ENCODE data around the gene ATG14. TPM values are rescaled to one million over a fixed set of nuclear protein-coding genes. Genes with fewer than 3 reads are reported as not detected.

Gene ATG14
- total RNA-seq, 2 donors from 2014 or later: 5.7 to 6.4 TPM

- Mint-ChIP-seq H3K4me1 (ENCODE audit: low read depth) (peaks cover 31% of the 10 kb centered on the region), H3K4me3 (no peak overlapping the region), H3K27me3 (ENCODE audit: low read depth) (no peaks in the 10 kb centered on the region), H3K9me3 (no peaks in the 10 kb centered on the region), H3K27ac (no peak overlapping the region), H3K36me3 (ENCODE audit: insufficient read depth in 2 of 2) (no peaks in the 10 kb centered on the region)
- DNase-seq (no peak), ATAC-seq (replicated peaks in 1 of 2) (no peak)
These were observed 35.2 kb upstream of the ATG14 start for GRCh38 chr14:55446833-55447232.

DNA sequence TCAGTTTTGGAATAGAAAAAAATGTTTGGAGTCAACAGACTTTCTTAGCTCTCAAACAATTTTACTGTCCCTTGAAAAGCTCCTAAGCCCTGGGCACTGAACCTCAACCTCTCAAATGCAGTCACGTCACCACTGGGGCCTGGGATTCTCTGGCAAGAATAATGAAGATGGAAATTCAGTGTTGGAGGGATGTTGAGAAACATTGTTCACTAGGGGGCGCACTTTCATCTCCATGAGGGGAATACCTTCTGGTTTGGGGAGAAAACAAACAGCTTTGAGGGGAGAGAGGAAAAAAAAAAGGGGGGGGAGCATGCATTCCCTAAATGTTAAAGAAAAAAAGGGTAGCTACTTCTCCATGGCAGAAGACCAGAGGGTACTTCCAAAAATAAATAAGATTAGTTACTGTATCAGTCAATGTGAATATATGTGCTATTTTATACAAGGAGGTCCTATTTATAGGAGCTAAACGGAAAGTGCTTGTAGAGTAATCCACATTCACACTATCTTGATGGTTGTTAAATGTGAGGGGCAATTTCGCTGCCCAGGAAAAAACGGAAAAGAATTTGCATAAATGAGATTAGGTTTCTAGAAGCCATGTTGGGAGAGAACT is 34.6 kb upstream of the ATG14 start:
- no peaks in the 10 kb centered on the region for H3K36me3 Mint-ChIP-seq (ENCODE audit: insufficient read depth in 2 of 2)
- peaks cover 31% of the 10 kb centered on the region for H3K4me1 Mint-ChIP-seq (ENCODE audit: low read depth)

GRCh38 chr14:55441286-55441685 is 29.7 kb upstream of the ATG14 start:
- no peaks in the 10 kb centered on the region for H3K9me3 Mint-ChIP-seq
- no peak overlapping the region for H3K27ac Mint-ChIP-seq
- H3K4me3 Mint-ChIP-seq: no peak overlapping the region
- no peaks in the 10 kb centered on the region for H3K36me3 Mint-ChIP-seq (ENCODE audit: insufficient read depth in 2 of 2)
- ATAC-seq (replicated peaks in 1 of 2): no peak
- DNase-seq: no peak
- H3K4me1 Mint-ChIP-seq (ENCODE audit: low read depth): peaks cover 5% of the 10 kb centered on the region
- H3K27me3 Mint-ChIP-seq (ENCODE audit: low read depth): no peaks in the 10 kb centered on the region

More for the DNA sequence above, 34.6 kb upstream of the ATG14 start:
- H3K9me3 Mint-ChIP-seq: no peaks in the 10 kb centered on the region
- H3K4me3 Mint-ChIP-seq: no peak overlapping the region
- peak; percentile 64 to 71 for DNase-seq
- H3K27ac Mint-ChIP-seq: no peak overlapping the region
- ATAC-seq (replicated peaks in 1 of 2): peak; percentile 43 to 50
- H3K27me3 Mint-ChIP-seq (ENCODE audit: low read depth): no peaks in the 10 kb centered on the region

GRCh38 chr14:55440385-55440784 is 28.8 kb upstream of the ATG14 start, which contains the start of gene TBPL2:
TBPL2 (minus strand) TSS chr14:55440616; CDS start chr14:55440449, 167 bp downstream.
- no peaks in the 10 kb centered on the region for H3K9me3 Mint-ChIP-seq
- no peak for DNase-seq
- no peaks in the 10 kb centered on the region for H3K4me1 Mint-ChIP-seq (ENCODE audit: low read depth)
- no peaks in the 10 kb centered on the region for H3K27me3 Mint-ChIP-seq (ENCODE audit: low read depth)
- no peaks in the 10 kb centered on the region for H3K36me3 Mint-ChIP-seq (ENCODE audit: insufficient read depth in 2 of 2)
- no peak within 1 kb of the TSS for H3K4me3 Mint-ChIP-seq
- no peak within 1 kb of the TSS for H3K27ac Mint-ChIP-seq
- ATAC-seq (replicated peaks in 1 of 2): no peak

DNA sequence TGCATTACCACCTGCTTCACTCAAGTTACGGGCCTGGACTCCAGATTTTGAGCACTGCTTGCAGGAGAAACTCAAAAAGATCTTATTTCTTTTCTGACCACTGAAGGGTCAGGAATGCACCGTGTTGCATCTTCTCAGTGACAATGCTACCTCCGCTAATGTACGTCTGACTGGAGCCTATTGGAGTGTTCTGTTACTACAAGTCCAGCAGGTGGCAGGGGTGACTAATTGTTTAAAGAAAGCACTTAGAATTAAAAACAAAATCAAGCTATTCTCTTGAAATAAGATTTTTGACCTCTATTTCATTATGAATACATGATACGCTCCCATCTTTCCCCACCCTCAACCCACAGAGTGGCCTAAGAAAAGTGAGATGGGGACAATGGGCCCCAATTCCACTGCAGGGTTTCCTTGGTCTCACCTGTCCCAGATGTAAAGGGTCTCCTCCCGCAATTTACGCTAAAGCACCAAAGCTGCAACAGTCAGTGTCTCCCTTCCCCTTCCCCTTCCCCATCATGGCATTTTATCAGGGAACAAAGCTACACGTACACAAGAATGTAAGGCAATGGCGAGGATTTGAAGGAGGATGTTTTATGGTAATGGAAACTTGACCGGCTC is 26.5 kb upstream of the ATG14 start:
- no peak overlapping the region for H3K27ac Mint-ChIP-seq
- H3K9me3 Mint-ChIP-seq: no peaks in the 10 kb centered on the region
- no peak overlapping the region for H3K4me3 Mint-ChIP-seq
- DNase-seq (peak in 1 of 2 donors; percentile 16), ATAC-seq (replicated peaks in 1 of 2) (no peak)
- H3K27me3 Mint-ChIP-seq (ENCODE audit: low read depth): no peaks in the 10 kb centered on the region
- H3K36me3 Mint-ChIP-seq (ENCODE audit: insufficient read depth in 2 of 2): no peaks in the 10 kb centered on the region
- peaks cover 18% of the 10 kb centered on the region for H3K4me1 Mint-ChIP-seq (ENCODE audit: low read depth)

DNA sequence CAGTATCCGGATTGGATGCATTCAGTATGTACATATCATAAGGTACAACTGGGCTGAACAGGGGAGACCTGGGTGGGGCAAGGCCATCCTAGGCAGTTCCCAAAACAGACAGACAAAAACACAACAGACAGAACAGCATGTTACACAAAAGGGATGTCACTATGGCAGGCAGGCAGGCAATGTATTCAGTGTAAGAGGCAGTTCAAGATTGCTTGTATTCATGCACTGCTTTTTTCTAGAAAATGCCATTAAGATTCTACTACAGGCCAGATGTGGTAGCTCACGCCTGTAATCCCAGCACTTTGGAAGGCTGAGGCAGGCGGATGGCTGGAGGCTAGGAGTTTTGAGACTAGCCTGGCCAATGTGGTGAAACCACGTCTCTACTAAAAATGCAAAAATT is 25.3 kb upstream of the ATG14 start:
- no peaks in the 10 kb centered on the region for H3K27me3 Mint-ChIP-seq (ENCODE audit: low read depth)
- ATAC-seq (replicated peaks in 1 of 2) (no peak), DNase-seq (no peak)
- peaks cover 18% of the 10 kb centered on the region for H3K4me1 Mint-ChIP-seq (ENCODE audit: low read depth)
- H3K27ac Mint-ChIP-seq: no peak overlapping the region
- H3K9me3 Mint-ChIP-seq: no peaks in the 10 kb centered on the region
- no peak overlapping the region for H3K4me3 Mint-ChIP-seq
- H3K36me3 Mint-ChIP-seq (ENCODE audit: insufficient read depth in 2 of 2): no peaks in the 10 kb centered on the region

DNA sequence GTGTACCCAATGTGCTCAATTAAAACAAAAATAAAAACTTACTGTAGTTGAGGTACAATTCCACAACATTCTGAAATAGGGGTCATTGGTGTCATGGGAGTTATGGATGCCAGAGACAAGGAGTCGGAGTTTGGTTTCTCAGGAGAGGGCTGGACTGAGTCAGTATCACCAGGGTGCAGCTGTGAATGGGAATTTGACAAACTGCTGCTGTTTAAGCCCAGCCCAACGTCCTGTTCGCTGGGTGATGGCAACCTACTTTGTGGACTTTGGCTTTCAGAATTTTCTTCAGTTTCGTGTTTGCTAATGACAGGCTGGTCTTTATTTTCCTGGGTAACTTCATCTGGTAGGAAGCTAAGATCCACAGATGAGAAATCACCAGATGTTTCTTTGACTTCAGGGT is 24.9 kb upstream of the ATG14 start:
- DNase-seq (no peak), ATAC-seq (replicated peaks in 1 of 2) (no peak)
- Mint-ChIP-seq H3K27me3 (ENCODE audit: low read depth) (no peaks in the 10 kb centered on the region), H3K4me1 (ENCODE audit: low read depth) (peaks cover 18% of the 10 kb centered on the region), H3K9me3 (no peaks in the 10 kb centered on the region), H3K4me3 (no peak overlapping the region), H3K36me3 (ENCODE audit: insufficient read depth in 2 of 2) (no peaks in the 10 kb centered on the region), H3K27ac (no peak overlapping the region)

DNA sequence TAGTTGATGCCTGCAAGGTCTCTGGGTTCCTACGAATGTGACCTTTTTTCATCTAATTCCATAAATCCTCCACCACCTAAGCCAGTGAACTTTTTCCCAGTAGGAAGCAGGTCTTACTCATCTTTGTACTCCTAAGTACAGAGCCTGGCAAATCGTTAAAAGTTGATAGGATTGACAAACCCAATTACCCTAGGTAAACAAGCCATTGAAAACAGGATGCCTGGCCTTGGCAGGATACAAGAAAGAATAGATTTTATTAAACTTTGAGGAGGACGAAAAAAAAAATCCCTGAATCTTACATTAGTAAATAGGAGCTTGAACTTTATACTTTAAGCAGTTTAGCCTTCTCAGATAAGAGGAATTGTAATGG is 23.2 kb upstream of the ATG14 start:
- ATAC-seq (replicated peaks in 1 of 2) (no peak), DNase-seq (no peak)
- no peaks in the 10 kb centered on the region for H3K27me3 Mint-ChIP-seq (ENCODE audit: low read depth)
- no peak overlapping the region for H3K27ac Mint-ChIP-seq
- no peaks in the 10 kb centered on the region for H3K36me3 Mint-ChIP-seq (ENCODE audit: insufficient read depth in 2 of 2)
- peak overlapping the region in 1 of 2 donors; percentile 19 for H3K4me3 Mint-ChIP-seq
- no peaks in the 10 kb centered on the region for H3K9me3 Mint-ChIP-seq
- peaks cover 22% of the 10 kb centered on the region for H3K4me1 Mint-ChIP-seq (ENCODE audit: low read depth)

- H3K27me3 Mint-ChIP-seq (ENCODE audit: low read depth): no peaks in the 10 kb centered on the region
- DNase-seq (no peak), ATAC-seq (replicated peaks in 1 of 2) (peak; percentile 30 to 31)
- peak overlapping the region; percentile 20 to 41 for H3K4me3 Mint-ChIP-seq
- peaks cover 23% of the 10 kb centered on the region for H3K4me1 Mint-ChIP-seq (ENCODE audit: low read depth)
- H3K27ac Mint-ChIP-seq: no peak overlapping the region
- H3K36me3 Mint-ChIP-seq (ENCODE audit: insufficient read depth in 2 of 2): no peaks in the 10 kb centered on the region
- no peaks in the 10 kb centered on the region for H3K9me3 Mint-ChIP-seq
These were observed 22.5 kb upstream of the ATG14 start for GRCh38 chr14:55433880-55434804.

- Mint-ChIP-seq H3K27me3 (ENCODE audit: low read depth) (no peaks in the 10 kb centered on the region), H3K4me1 (ENCODE audit: low read depth) (peaks cover 23% of the 10 kb centered on the region), H3K36me3 (ENCODE audit: insufficient read depth in 2 of 2) (no peaks in the 10 kb centered on the region), H3K9me3 (no peaks in the 10 kb centered on the region), H3K4me3 (no peak overlapping the region), H3K27ac (no peak overlapping the region)
- ATAC-seq (replicated peaks in 1 of 2): no peak
- no peak for DNase-seq
These were observed 21.0 kb upstream of the ATG14 start for GRCh38 chr14:55432628-55433027.

DNA sequence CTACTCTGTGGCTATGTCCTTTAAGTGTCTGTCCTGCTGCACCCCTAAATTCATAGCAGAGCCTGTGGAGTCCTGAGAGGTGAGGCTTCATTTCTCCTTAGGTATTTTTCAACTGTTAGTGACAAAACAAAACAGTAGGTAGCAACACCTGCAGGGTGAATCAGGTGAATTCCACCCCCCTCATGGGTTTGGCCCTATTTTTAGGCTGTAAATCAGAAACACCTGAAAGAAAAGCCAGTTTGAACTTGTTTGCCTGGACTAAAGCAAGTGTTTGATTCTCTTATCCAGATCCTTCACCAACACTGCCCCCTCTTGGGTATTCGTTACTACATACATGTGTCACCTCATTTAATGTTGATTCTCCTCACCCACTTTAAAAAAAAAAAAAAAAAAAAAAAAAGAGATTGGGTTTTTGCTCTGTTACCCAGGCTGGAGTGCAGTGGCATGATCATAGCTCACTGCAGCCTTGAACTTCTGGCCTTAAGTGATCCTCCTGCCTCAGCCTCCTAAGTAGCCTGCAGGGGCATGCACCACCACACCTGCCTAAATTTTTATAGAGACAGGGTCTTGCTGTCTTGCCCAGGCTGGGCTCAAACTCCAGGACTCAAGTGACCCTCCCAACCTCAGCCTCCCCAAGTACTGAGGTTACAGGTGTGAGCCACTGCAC is 18.5 kb upstream of the ATG14 start:
- Mint-ChIP-seq H3K36me3 (ENCODE audit: insufficient read depth in 2 of 2) (no peaks in the 10 kb centered on the region), H3K27ac (peak overlapping the region; percentile 17), H3K9me3 (no peaks in the 10 kb centered on the region), H3K4me1 (ENCODE audit: low read depth) (peaks cover 23% of the 10 kb centered on the region), H3K4me3 (no peak overlapping the region), H3K27me3 (ENCODE audit: low read depth) (no peaks in the 10 kb centered on the region)
- DNase-seq (peak; percentile 39 to 60), ATAC-seq (replicated peaks in 1 of 2) (peak; percentile 89 to 92)

GRCh38 chr14:55427439-55427838 is 15.8 kb upstream of the ATG14 start:
- no peaks in the 10 kb centered on the region for H3K9me3 Mint-ChIP-seq
- H3K36me3 Mint-ChIP-seq (ENCODE audit: insufficient read depth in 2 of 2): no peaks in the 10 kb centered on the region
- H3K4me3 Mint-ChIP-seq: no peak overlapping the region
- ATAC-seq (replicated peaks in 1 of 2) (no peak), DNase-seq (no peak)
- H3K27me3 Mint-ChIP-seq (ENCODE audit: low read depth): no peaks in the 10 kb centered on the region
- H3K27ac Mint-ChIP-seq: no peak overlapping the region
- peaks cover 5% of the 10 kb centered on the region for H3K4me1 Mint-ChIP-seq (ENCODE audit: low read depth)

DNA sequence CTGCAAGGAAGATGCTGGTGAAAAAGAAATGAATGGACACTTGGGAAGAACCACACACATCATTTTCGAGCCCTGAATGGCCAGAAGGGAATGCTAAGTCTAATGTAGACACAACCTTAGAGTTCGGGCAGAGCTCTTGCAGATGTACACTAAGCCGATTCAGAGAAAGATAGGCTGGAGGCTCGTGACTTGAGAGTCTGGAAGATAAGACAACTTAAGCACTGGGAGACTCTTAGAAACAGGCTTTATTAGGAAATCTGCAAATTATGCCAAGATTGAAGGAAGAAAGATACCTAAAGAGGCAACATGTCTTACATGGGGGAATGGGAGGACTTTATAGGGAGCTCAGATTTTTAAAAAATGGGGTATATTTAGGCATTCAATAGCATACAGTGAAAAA is 15.3 kb upstream of the ATG14 start:
- no peak for DNase-seq
- no peak for ATAC-seq (replicated peaks in 1 of 2)
- Mint-ChIP-seq H3K9me3 (no peaks in the 10 kb centered on the region), H3K36me3 (ENCODE audit: insufficient read depth in 2 of 2) (no peaks in the 10 kb centered on the region), H3K27ac (no peak overlapping the region), H3K27me3 (ENCODE audit: low read depth) (no peaks in the 10 kb centered on the region), H3K4me3 (no peak overlapping the region), H3K4me1 (ENCODE audit: low read depth) (peaks cover 5% of the 10 kb centered on the region)
